Nucleus accumbens (tissue), 56 donors: ENCODE data around the gene MRPL48.
"Not testable (repeated sequence)": the region's sequence is repeated elsewhere in the genome, so short reads cannot be mapped to it uniquely, and the experiment has no call there.

Source experiments
- DNase-seq, 56 donors: peaks; one replicate each; lab custom pipeline; 2025; lab: John Stamatoyannopoulos, UW

The MRPL48 gene

GRCh38 chr11:73833067-73833466, 45.4 kb downstream of the MRPL48 start:
- no peak for DNase-seq

- no peak for DNase-seq
These were observed 50.9 kb downstream of the MRPL48 start for GRCh38 chr11:73838443-73839122.

- DNase-seq = no peak
These were observed 51.4 kb downstream of the MRPL48 start for GRCh38 chr11:73839123-73839457.

DNA sequence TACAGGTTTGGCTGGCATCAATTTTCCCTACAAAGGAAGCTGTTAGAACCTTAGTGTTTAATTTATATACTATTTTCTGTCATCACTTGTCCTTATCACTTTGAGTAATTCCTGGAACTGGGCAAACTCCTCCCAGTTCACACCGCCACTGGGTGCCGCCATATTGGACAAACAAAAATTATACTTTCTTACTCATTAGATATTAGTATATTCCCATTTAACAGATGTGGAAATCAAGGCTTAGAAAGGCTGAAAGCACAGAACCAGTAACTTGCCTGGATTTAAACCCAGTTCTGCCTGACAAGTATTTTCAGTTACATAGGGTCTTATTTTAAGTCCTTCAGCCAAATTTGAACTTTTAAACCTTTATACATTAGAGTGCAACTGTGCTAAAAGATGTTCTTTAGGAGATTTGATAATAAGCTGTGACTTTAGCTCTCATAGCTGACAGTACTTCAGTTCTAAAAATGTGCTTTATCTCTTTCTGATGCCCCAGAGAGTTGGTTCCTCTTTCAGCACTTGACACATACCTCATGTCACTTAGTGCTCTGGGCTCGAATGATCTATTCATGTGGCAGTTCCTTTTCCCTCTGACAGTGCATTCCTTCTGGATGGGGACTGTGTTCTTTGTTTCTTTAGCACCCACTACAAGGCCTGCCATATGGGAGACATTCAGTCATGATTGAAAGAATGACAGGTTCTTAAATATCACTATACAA, 63.5 kb downstream of the MRPL48 start:
- DNase-seq = no peak

DNA sequence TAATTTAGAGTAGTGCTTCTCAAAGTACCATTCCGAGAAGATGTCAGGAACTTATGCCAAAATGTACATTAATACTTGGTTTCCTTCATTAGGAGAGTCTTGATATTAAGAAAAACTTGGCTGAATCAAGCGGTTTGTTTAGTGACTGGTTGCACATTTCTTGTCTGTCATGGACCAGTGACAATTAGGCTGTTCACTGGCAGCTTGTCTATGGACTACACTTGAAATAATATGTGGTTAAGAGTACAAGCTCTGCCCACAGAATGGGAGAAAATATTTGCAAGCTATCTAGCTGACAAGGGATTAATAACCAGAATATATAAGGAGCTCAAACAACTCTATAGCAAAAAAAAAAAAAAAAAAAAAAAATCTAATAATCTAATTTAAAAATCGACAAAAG, 64.4 kb downstream of the MRPL48 start:
- no peak for DNase-seq

GRCh38 chr11:73854680-73855079, 67.0 kb downstream of the MRPL48 start:
- no peak for DNase-seq

DNA sequence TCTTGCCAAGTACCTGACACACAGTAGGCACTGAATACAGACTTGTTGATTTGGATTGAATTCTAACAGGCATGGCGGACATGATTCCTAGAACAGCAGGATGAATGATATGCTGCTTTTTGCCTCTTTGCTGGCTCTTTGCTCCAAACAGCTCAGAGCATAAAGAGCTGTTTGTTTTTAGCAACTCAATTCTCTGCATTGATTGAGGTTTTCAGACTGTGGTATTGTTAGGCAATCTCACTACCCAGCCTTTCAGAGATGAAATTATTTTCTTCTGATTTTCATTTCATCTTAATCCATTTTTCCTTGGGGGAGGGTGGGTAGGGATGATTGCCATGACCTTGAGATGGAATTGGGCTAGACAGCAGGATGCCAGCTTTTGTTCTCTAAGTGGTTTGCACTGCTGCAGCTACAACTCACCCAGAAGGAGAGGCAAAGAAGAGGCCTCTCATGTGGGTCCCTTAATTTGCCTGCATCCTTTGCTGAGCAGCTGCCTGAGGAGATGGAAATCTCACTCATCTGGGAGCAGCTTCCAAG, 68.4 kb downstream of the MRPL48 start:
- peak in 40 of 56 donors; percentile 2 to 76 (median 33) for DNase-seq

GRCh38 chr11:73859671-73860070, 72.0 kb downstream of the MRPL48 start:
- no peak for DNase-seq

GRCh38 chr11:73860202-73860601, 72.5 kb downstream of the MRPL48 start:
- no peak for DNase-seq

DNA sequence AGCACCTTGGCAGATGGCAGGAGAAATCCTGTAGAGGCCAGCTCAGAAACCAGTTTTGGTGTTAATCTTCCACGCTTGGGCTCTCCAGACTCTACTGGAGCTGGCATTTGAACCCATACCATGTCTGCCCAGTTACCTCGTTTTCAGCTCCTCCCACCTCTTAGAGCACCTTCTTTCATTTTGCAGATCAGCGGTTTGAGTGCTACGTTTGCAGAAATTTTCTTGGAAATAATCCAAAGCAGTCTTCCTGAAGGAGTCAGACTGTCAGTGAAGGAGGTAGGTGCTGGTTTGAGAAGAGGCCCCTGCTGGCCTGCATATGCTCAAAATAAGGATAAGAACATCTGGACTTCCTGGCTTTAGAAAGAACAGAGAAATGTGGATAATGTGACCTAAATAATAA, 75.3 kb downstream of the MRPL48 start:
- DNase-seq = no peak

- no peak for DNase-seq
These were observed 78.5 kb downstream of the MRPL48 start for GRCh38 chr11:73866095-73866579.

- no peak for DNase-seq
These were observed 78.9 kb downstream of the MRPL48 start for GRCh38 chr11:73866586-73866996.

DNA sequence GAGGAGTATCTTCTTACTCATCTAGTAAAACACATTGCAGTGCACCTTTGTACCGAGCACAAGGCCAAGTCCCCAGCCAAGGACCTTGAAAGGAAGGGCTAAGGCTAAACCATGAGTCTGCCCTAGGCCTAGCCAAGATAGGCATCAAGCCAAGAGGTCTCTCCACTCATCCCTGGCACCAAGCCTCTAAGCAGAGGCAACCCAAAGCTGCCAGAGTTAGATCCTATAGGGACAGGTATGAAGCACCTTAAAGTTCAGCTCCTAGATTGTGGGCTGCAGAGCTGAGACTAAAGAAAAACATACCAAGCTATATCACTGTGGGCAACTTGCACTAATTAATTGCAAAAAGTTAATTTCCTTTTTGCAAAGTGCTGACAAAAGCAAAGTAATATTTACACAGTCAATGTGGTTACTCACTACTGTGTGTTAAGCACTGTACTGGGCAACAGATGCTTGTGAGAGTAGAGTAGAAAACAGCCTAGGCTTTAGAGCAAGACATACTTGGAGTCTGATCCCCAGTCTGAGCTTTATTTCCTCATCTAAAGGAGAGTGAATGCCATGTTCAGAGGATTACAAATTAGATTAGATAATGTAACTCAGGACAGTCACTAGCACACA, 81.8 kb downstream of the MRPL48 start:
- DNase-seq = no peak

GRCh38 chr11:73870261-73870660, 82.6 kb downstream of the MRPL48 start:
- DNase-seq = no peak

- no peak for DNase-seq
These were observed 85.2 kb downstream of the MRPL48 start for GRCh38 chr11:73872749-73873357.

DNA sequence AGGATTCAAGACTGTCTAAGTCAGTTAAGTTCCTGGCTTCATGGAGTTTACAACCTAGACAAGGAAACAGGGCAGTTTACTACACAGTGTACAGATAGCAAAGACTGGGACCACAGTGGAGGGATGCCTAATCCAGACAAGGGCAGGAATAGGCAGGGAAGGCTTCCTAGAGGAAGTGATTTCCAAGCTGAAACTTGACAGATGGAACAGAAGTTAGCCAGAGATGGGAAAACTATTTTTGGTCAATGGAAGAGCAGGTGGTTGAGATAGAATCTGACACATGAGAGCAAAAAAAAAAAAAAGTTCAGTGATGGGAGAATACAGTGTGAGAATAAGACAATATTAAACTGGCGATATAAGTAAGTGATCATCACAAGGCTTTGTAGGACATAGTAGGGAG, 87.7 kb downstream of the MRPL48 start:
- DNase-seq = no peak

DNA sequence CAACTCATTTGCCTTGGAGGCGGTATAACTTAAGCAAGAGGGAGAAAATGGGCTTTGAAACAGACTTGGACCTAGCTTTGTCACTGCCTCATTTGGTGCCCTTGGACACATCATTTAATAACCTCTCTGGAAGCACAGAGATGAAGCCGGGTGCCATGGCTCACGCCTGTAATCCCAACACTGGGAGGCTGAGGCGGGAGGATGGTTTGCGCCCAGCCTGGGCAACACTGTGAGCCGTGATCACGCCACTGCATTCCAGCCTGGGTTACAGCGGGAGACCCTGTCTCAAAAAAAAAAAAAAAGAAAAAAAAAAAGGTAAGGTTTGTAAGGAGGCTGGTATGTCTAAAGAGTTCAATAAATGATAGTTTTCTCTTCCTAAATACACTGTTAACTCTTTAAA, 88.2 kb downstream of the MRPL48 start:
- no peak for DNase-seq

DNA sequence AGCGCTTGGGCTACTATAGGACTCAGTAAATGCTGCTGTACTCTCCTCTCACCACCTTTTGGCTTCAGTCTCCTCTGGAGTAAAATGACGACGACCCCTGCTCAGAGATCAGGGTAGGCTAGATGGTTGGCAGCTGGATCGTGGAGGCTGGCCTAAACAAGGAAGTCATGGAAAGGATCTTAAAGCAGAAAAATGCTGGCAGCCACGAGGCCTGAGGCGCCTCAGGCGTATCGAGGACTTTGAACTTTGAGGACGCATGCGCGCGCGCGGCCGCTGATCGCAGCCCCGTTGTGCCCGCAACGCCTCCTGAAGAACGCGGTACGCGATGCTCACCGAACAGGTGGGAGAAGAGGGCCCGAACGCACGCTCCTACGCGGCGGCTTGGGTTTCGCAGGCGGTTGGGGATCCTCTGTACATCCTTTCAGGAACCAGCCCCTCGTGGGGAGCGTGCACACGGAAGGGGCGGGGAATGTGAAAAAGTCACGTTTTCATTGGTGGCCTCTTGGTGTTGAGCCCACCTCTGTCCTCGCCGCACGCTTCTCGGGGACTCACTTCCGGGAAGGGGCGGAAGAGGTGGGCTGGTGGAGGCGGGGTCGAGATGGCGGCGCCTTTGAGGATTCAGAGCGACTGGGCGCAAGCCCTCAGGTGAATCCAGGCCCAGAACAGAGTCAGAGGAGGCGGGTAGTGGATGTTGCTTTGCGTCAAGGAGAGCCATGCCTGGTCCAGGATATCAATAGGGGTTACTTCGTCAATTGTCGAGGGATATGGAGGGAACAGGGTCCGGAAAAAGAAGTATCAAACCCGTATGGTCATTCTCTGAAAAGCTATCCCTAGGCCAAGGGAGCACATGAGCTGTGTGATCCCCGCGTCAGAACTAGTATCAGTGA, 89.0 kb downstream of the MRPL48 start, which contains the start of the genes COA4 and PAAF1:
Gene COA4 (minus strand): TSS at position 423 of the 887 bp plus-strand sequence. CDS start 3,468 bp downstream, outside the sequence.
Gene PAAF1 (plus strand): TSS at position 576 of the 887 bp plus-strand sequence. CDS start 23 bp downstream, at position 599.
- peak; percentile 59 to 98 (median 92) for DNase-seq

- no peak for DNase-seq
These were observed 91.1 kb downstream of the MRPL48 start for GRCh38 chr11:73878771-73879170.

GRCh38 chr11:73880449-73880848, 92.8 kb downstream of the MRPL48 start:
- DNase-seq = not testable (repeated sequence)
